ENCODE results near the gene R3HDM2.
A peak's percentile ranks its signal among the peaks of the same experiment; 100 is the strongest.

DNA sequence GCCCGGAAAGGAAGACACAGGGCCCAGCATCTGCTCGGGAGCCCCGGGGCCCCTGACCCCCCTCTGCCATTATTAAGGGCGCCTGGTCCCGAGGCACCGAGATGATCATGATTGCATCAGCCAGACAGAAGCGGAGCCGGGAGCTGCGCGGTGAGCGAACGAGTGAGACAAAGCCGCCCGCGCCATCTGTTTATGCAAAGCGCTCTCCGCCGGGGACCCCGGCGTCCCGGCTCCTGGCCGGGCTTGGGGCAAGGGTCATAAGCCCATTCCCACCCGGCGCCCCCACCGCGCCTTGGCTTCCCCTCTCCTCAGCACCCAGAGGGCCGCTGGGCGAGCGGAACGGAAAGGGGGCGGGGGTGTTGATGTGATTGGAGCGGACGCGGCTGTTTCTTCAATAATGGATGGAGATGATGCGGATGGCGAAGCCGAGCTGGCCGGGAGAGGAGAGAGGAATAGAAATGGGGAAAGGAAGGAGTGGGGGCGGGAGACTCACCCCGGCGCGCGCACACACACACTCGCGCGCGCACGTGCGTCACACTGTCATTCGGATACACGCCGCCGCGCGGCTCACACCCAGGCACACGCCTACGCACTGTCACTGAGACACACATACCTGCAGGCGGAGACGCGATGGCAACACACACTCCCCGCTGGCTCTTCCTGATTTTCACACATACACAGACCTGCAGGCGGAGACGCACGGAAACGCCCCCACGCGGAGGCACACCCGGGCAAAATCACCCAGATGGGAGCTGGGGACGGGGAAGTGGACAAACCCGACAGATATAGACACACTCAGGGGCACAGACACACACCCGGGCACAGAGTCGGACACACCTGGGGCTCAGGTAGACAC lies 190.5 kb downstream of the R3HDM2 start:
- TF ChIP-seq EP300 (IDR thresholded peaks at IDR 0.05) (no peak), POLR2A (IDR thresholded peaks at IDR 0.05) (no peak)
- TF ChIP-seq, protein P1, sequence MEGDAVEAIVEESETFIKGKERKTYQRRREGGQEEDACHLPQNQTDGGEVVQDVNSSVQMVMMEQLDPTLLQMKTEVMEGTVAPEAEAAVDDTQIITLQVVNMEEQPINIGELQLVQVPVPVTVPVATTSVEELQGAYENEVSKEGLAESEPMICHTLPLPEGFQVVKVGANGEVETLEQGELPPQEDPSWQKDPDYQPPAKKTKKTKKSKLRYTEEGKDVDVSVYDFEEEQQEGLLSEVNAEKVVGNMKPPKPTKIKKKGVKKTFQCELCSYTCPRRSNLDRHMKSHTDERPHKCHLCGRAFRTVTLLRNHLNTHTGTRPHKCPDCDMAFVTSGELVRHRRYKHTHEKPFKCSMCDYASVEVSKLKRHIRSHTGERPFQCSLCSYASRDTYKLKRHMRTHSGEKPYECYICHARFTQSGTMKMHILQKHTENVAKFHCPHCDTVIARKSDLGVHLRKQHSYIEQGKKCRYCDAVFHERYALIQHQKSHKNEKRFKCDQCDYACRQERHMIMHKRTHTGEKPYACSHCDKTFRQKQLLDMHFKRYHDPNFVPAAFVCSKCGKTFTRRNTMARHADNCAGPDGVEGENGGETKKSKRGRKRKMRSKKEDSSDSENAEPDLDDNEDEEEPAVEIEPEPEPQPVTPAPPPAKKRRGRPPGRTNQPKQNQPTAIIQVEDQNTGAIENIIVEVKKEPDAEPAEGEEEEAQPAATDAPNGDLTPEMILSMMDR (IDR thresholded peaks at IDR 0.05) = peak in 1 of 5 experiments; percentile 8
